K562 (cell line): ENCODE results near the gene LPCAT1. TPM values are rescaled to one million over a fixed set of nuclear protein-coding genes. Genes with fewer than 3 reads are reported as not detected.

ENCODE experiments used
- ATAC-seq: fragments of 200-7000 bp; cut with Tn5 transposase; 3 replicates; pipeline ENCODE4 v1.9.1; 2020; ENCODE audit warnings: moderate library complexity
- BruUV-seq: library from RNA; stranded (reverse); fragments of 400-500 nt; replicated peaks from 2 replicates; lab custom pipeline; 2021; lab: Mats Ljungman, UMichigan
- CTCF ChIA-PET: fragments of 300-600 bp; formaldehyde crosslinking; extraction: SDS; loops from one replicate; lab custom pipeline; 2021; ENCODE audit warnings: low intra/inter-chr PET ratio; lab: Yijun Ruan, JAX
- POLR2A ChIA-PET: fragments of 300-600, 350-650 bp; sonication (Branson Sonifier 250); formaldehyde crosslinking; extraction: SDS; loops from one replicate; lab custom pipeline; 2021; ENCODE audit warnings: antibody characterized with exemption, inconsistent platforms; lab: Yijun Ruan, JAX
- DNase-seq, 4 experiments: peaks; one replicate each; pipeline versions ENCODE4 v3.0.0 to v3.0.0-alpha.2; 2011 to 2018; ENCODE audit warnings: low spot score in 3 of 4, mixed read lengths in 3 of 4; ENCODE audit errors: extremely low read depth in 1 of 4
- FAIRE-seq: peaks from 2 replicates; lab custom pipeline; 2011; peaks lifted over from hg19 to GRCh38; lab: Jason Lieb, UNC
- H2AFZ ChIP-seq: 2 replicates; pipeline ENCODE4 v1.6.0; 2011; ENCODE audit warnings: low read depth, low read length, control low read depth, inconsistent platforms
- H3K27ac ChIP-seq: fragments of 200-600 bp; 3 replicates; pipeline ENCODE4 v1.8.0; 2011; ENCODE audit warnings: low read depth, mild to moderate bottlenecking, control low read depth, inconsistent platforms, low read length, moderate library complexity, mixed read lengths; ENCODE audit errors: extremely low read depth
- H3K27me3 ChIP-seq, 2 experiments: fragments of 300-600 bp in 1 of 2; 2 replicates in 1 of 2; 3 replicates in 1 of 2; pipeline versions ENCODE4 v1.6.0 to v1.8.0; 2011; ENCODE audit warnings: inconsistent platforms in 2 of 2, low read length in 2 of 2, mild to moderate bottlenecking in 1 of 2, mixed read lengths in 1 of 2, moderate library complexity in 1 of 2; ENCODE audit not compliant: control insufficient read depth in 2 of 2, insufficient read depth in 2 of 2
- H3K36me3 ChIP-seq: fragments of 300-600 bp; 3 replicates; pipeline ENCODE4 v1.8.0; 2011; ENCODE audit warnings: mild to moderate bottlenecking, low read length, inconsistent platforms; ENCODE audit not compliant: control insufficient read depth, insufficient read depth
- H3K4me1 ChIP-seq, 2 experiments: fragments of 200-600 bp in 1 of 2; replicated peaks in 1 of 2; 2 replicates in 1 of 2; 3 replicates in 1 of 2; pipeline versions ENCODE4 v1.5.1 to v1.8.0; 2011; ENCODE audit warnings: inconsistent platforms in 2 of 2, low read length in 2 of 2, mild to moderate bottlenecking in 1 of 2, mixed read lengths in 1 of 2, moderate library complexity in 1 of 2; ENCODE audit not compliant: control insufficient read depth in 2 of 2, insufficient read depth in 2 of 2
- H3K4me2 ChIP-seq: 2 replicates; pipeline ENCODE4 v1.6.1; 2011; ENCODE audit warnings: low read length, control low read depth, inconsistent platforms, mixed read lengths; ENCODE audit not compliant: insufficient read depth
- H3K4me3 ChIP-seq: fragments of 200-600 bp; sonication (generic), shearing (Covaris generic); 2 replicates; pipeline ENCODE4 v1.5.1; 2016; ENCODE audit warnings: control low read depth, inconsistent platforms
- H3K79me2 ChIP-seq: fragments of 200-600 bp; 3 replicates; pipeline ENCODE4 v1.8.0; 2011; ENCODE audit warnings: low read length, inconsistent platforms; ENCODE audit not compliant: control insufficient read depth, insufficient read depth
- H3K9ac ChIP-seq, 2 experiments: 2 replicates each; pipeline versions ENCODE4 v1.6.0 to v1.6.1; 2011; ENCODE audit warnings: low read depth in 2 of 2, low read length in 2 of 2, control low read depth in 1 of 2, inconsistent platforms in 1 of 2, mild to moderate bottlenecking in 1 of 2, mixed read lengths in 1 of 2; ENCODE audit not compliant: insufficient read depth in 1 of 2
- H3K9me1 ChIP-seq: one replicate; pipeline ENCODE4 v1.6.0; 2011; ENCODE audit warnings: inconsistent platforms, mild to moderate bottlenecking, low read length, moderate library complexity; ENCODE audit not compliant: control insufficient read depth, insufficient read depth
- H3K9me3 ChIP-seq: replicated peaks from 2 replicates; pipeline ENCODE4 v1.5.1; 2011; ENCODE audit warnings: low read depth, low read length, inconsistent platforms; ENCODE audit not compliant: control insufficient read depth, insufficient read depth
- H4K20me1 ChIP-seq: replicated peaks from 2 replicates; pipeline ENCODE4 v1.6.1; 2011; ENCODE audit warnings: low read length, inconsistent platforms, mixed read lengths; ENCODE audit not compliant: control insufficient read depth, insufficient read depth
- ARHGAP35 ChIP-seq: fragments of 450-650 bp; IDR thresholded peaks from 2 replicates; pipeline ENCODE4 v1.6.1; 2018; ENCODE audit not compliant: partially characterized antibody
- KDM5B ChIP-seq: fragments of 200-600 bp; sonication (generic); IDR thresholded peaks from 2 replicates; pipeline ENCODE4 v1.6.1; 2012; ENCODE audit warnings: low read depth, mild to moderate bottlenecking, moderate library complexity, low read length, control low read depth, inconsistent platforms; ENCODE audit not compliant: insufficient replicate concordance
- LCOR ChIP-seq: sonication (generic); formaldehyde crosslinking; IDR thresholded peaks from 2 replicates; pipeline ENCODE4 v1.8.0; 2022; ENCODE audit warnings: mild to moderate bottlenecking, missing genetic modification reagents
- MTF1 ChIP-seq: fragments of 250-450 bp; sonication (Bioruptor Pico); IDR thresholded peaks from 2 replicates; pipeline ENCODE4 v1.9.0; 2021; ENCODE audit warnings: moderate library complexity, mild to moderate bottlenecking, inconsistent platforms, borderline replicate concordance
- NFIX ChIP-seq: fragments of 250-450 bp; sonication (Bioruptor Pico); IDR thresholded peaks from 2 replicates; pipeline ENCODE4 v1.4.0; 2020; ENCODE audit warnings: low read depth, mild to moderate bottlenecking, moderate library complexity
- PHF8 ChIP-seq: fragments of 200-600 bp; sonication (generic); IDR thresholded peaks from 2 replicates; pipeline ENCODE4 v1.6.1; 2012; ENCODE audit warnings: mixed run types, mild to moderate bottlenecking, inconsistent platforms, low read length, moderate library complexity, borderline replicate concordance
- WGBS: fragments of 100-300 bp; shearing (Covaris generic); methylation state at CpG from one replicate; pipeline ENCODE4 v1.1.6; 2016; ENCODE audit warnings: low coverage, mixed read lengths; ENCODE audit not compliant: insufficient coverage; ENCODE audit errors: missing lambda C conversion rate; 5-methylcytosine and 5-hydroxymethylcytosine counted together
- in situ Hi-C: fragments of 300-500 bp; cut with MboI; formaldehyde crosslinking; loops from 4 replicates; pipeline ENCODE4 v1.15.0; 2018; ENCODE audit warnings: inconsistent platforms, mixed read lengths
- intact Hi-C: fragments of 100-400 bp; cut with micrococcal nuclease; formaldehyde crosslinking; loops from 2 replicates; pipeline ENCODE4 v1.14.2; 2022
- polyA plus RNA-seq, 8 experiments: library from polyadenylated mRNA; depleted of rRNA in 4 of 8; stranded (reverse) in 5 of 8; unstranded in 3 of 8; fragments of >200 nt; fragmentation: Nextera tagmentation in 2 of 8; fragmentation: Illumina TruSeq in 1 of 8; extraction: Ambion mirVana in 2 of 8; extraction: Trizol in 1 of 8; gene quantifications; 2 replicates each; pipeline versions ENCODE4 v1.2.1 to v1.2.3, GENCODE V29; 2011 to 2014; ENCODE audit warnings: inconsistent platforms in 1 of 8, missing spikeins in 1 of 8
- total RNA-seq, 7 experiments: library from RNA; depleted of rRNA in 6 of 7; stranded (reverse); fragments of >200 nt in 6 of 7; fragmentation: Illumina TruSeq in 2 of 7; extraction: Trizol in 2 of 7; gene quantifications; 2 replicates each; pipeline versions ENCODE4 v1.2.1 to v1.2.3, GENCODE V29; 2011 to 2021; ENCODE audit warnings: low replicate concordance in 1 of 7
- TF ChIP-seq, protein P1 (sequence below), 2 experiments: IDR thresholded peaks; 2 replicates each; pipeline ENCODE4 v1.6.1; 2012; ENCODE audit warnings: improper control_type of control experiment in 2 of 2, low read depth in 2 of 2, low read length in 2 of 2, borderline replicate concordance in 1 of 2

LPCAT1 gene
- total and polyA plus RNA-seq, 9 of the 15 experiments (the other 6 are each of a cell fraction or from before 2014, with no cell fraction given) = 0.14 to 18.4 (median 13.9) TPM

DNA sequence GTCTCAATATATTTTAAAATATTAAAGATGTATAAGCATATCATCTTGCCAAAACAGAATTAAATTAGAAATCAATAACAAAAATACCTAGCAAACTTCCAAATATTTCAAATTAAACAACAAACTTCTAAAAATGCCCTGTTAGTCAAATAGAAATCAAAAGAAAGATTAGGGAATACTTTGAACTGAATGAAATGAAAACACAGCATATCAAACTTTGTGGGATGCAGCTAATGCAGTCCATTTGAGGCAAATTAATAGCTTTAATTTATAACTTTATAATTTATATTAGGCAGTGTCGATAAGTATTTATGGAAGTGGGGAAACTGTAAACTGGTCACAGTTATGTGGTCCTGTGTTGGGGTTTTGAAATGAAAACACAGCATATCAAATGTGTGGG lies 95.7 kb downstream of the LPCAT1 start:
- Histone ChIP-seq H2AFZ (no peak overlapping the region), H3K36me3 (no peaks in the 10 kb centered on the region), H3K27me3 (peaks cover 25 to 55% of the 10 kb centered on the region in 2 experiments; a peak in 4 of 5 replicates), H3K79me2 (no peaks in the 10 kb centered on the region), H3K4me2 (no peak overlapping the region), H3K27ac (no peak overlapping the region), H3K4me3 (no peak overlapping the region), H3K4me1 (no peaks in the 10 kb centered on the region), H3K9me1 (no peaks in the 10 kb centered on the region), H4K20me1 (no peaks in the 10 kb centered on the region), H3K9ac (no peak overlapping the region), H3K9me3 (0 out of 2 replicates have a peak, but pooled peaks cover 2% of the 10 kb centered on the region)
- ChIA-PET CTCF (no interaction called here), POLR2A (no interaction called here)
- intact Hi-C loops = no loop called here
- 0% methylated on average over 1 of the region's 1 CpG for WGBS
- in situ Hi-C loops = no loop called here
- FAIRE-seq = no peak
- no peak for ATAC-seq
- DNase-seq = no peak
- BruUV-seq = no TSS peak
- TF ChIP-seq MTF1 (CRISPR knock-in tag) = no peak
- no peak for TF ChIP-seq NFIX (CRISPR knock-in tag)
- TF ChIP-seq PHF8 = no peak
- TF ChIP-seq, protein P1, sequence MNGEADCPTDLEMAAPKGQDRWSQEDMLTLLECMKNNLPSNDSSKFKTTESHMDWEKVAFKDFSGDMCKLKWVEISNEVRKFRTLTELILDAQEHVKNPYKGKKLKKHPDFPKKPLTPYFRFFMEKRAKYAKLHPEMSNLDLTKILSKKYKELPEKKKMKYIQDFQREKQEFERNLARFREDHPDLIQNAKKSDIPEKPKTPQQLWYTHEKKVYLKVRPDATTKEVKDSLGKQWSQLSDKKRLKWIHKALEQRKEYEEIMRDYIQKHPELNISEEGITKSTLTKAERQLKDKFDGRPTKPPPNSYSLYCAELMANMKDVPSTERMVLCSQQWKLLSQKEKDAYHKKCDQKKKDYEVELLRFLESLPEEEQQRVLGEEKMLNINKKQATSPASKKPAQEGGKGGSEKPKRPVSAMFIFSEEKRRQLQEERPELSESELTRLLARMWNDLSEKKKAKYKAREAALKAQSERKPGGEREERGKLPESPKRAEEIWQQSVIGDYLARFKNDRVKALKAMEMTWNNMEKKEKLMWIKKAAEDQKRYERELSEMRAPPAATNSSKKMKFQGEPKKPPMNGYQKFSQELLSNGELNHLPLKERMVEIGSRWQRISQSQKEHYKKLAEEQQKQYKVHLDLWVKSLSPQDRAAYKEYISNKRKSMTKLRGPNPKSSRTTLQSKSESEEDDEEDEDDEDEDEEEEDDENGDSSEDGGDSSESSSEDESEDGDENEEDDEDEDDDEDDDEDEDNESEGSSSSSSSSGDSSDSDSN (IDR thresholded peaks at IDR 0.05; ENCODE audit: borderline replicate concordance in 1 of 2, low read depth in 2 of 2, low read length in 2 of 2) = no peak
- no peak for TF ChIP-seq LCOR (CRISPR knock-in tag)
- no peak for TF ChIP-seq KDM5B
- TF ChIP-seq ARHGAP35 = no peak
